GM15510 (cell line): ENCODE data around the gene MAP2K1.

Experiments used
- POLR2A ChIP-seq: IDR thresholded peaks from 3 replicates; pipeline ENCODE4 v1.6.1; 2011; ENCODE audit warnings: borderline replicate concordance; ENCODE audit not compliant: insufficient read length; ENCODE audit errors: extremely low read depth

Gene MAP2K1

GRCh38 chr15:66386204-66387123 lies at the start of gene MAP2K1:
TSS of gene MAP2K1 (plus strand) at chr15:66386912. CDS start at chr15:66387348, 436 bp downstream.
- peak; percentile 76 for TF ChIP-seq POLR2A

- TF ChIP-seq POLR2A, result no peak
Measured at GRCh38 chr15:66356077-66356358, 30.7 kb upstream of the MAP2K1 start.

GRCh38 chr15:66356359-66357236 lies 30.1 kb upstream of the MAP2K1 start, which contains the start of gene TIPIN:
TSS of gene TIPIN (minus strand) at chr15:66356685. CDS start at chr15:66352947, 3,738 bp downstream.
- peak; percentile 86 for TF ChIP-seq POLR2A

GRCh38 chr15:66359740-66360139 lies 27.0 kb upstream of the MAP2K1 start:
- no peak for TF ChIP-seq POLR2A

- no peak for TF ChIP-seq POLR2A
Measured at GRCh38 chr15:66362776-66363175, 23.9 kb upstream of the MAP2K1 start.

GRCh38 chr15:66364944-66365528 lies 21.7 kb upstream of the MAP2K1 start:
- TF ChIP-seq POLR2A, result no peak

- no peak for TF ChIP-seq POLR2A
Measured at GRCh38 chr15:66369773-66370651, 16.7 kb upstream of the MAP2K1 start.

- TF ChIP-seq POLR2A, result no peak
Measured at GRCh38 chr15:66374179-66374578, 12.5 kb upstream of the MAP2K1 start.

- TF ChIP-seq POLR2A, result no peak
Measured at GRCh38 chr15:66378814-66379430, 7.8 kb upstream of the MAP2K1 start.

- TF ChIP-seq POLR2A, result no peak
Measured at GRCh38 chr15:66387163-66388042, 691 bp downstream of the MAP2K1 start.

GRCh38 chr15:66388043-66388363 lies 1.3 kb downstream of the MAP2K1 start:
- no peak for TF ChIP-seq POLR2A

- no peak for TF ChIP-seq POLR2A
Measured at GRCh38 chr15:66388576-66388975, 1.9 kb downstream of the MAP2K1 start.
